ENCODE measurements around the gene PPP1R3C.

PPP1R3C gene

DNA sequence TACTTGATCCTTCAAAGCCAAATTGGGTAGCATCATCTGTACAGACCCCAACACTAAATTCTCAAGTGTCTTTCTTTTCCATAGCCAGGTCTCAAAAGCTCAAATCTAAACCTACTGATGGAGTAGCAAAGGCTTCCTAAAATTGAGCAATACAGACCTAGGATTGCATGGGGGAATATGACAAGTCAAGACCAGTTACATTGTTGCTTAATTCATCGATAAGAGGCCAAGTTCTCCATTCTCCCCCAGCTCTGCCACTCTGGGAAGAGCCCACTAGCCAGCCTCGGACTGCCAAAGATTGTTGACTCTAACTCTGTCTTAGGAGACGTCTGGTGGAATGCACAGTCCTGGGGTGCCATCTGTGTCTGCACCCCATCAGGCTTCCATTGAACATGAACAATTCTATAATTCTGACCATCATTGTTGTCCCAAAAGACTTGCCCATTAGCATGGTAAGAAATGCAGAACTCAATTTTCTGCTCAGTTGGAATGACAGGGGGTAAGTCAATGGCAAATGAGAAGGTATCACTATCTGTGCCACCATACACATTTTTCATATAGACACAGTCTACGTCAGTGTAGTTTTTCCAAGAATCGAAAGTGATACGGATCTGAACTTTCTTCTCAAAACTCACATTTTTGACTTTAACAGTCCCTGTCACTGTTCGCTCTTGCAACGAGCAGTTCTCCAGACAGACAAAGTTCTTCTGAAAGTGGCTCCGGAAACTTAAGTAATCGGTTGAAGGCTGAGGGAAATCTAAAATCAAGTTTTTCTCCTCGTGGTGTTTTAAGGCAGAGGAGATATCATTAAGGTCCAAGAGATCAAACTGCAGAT lies 2.9 kb downstream of the PPP1R3C start:
- TF ChIP-seq ZFX (IDR thresholded peaks at IDR 0.05; ENCODE audit: borderline replicate concordance) (no peak), CTCF (IDR thresholded peaks at IDR 0.05) (no peak)
- H3K27ac ChIP-seq = no peak overlapping the region

GRCh38 chr10:91628383-91628782 lies 4.5 kb downstream of the PPP1R3C start:
- no peak overlapping the region for H3K27ac ChIP-seq
- TF ChIP-seq ZFX (IDR thresholded peaks at IDR 0.05; ENCODE audit: borderline replicate concordance) (no peak), CTCF (IDR thresholded peaks at IDR 0.05) (no peak)

DNA sequence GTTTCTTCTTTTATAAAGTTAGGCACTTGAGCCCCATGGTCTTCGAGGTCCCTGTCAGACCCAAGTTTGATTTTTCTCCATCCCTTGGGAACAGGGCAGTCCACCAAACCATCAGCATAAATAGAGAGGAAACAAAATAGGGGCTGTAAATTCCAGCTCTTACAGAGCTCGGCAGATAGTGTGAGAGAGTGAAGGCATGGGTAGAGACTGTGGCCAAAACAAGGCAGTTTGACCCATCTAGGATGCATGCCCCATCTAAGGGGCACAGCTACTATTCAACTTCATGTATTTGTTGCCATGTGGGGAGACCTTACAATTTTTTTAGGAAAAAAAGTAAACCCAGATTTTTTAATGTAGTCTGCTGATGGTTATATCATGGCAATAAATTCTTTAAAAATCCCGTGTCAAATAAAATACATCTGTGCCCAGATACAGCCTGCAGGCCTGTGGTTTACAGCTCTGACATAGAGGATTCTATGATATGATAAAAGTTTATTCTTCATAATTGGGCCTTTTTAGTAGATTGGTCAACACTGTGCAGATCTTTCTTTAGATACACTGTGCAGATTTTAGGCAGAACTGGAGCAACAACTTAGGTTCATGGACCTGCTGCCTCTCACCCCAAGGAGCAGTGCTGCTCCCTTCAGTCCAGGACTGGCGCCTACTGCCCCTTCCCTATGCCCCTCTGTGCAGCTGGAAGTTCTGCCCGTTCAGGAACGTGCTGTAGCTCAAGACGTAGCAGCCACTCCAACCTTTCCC lies 5.3 kb downstream of the PPP1R3C start:
- TF ChIP-seq CTCF (IDR thresholded peaks at IDR 0.05) (no peak), ZFX (IDR thresholded peaks at IDR 0.05; ENCODE audit: borderline replicate concordance) (no peak)
- H3K27ac ChIP-seq = no peak overlapping the region

DNA sequence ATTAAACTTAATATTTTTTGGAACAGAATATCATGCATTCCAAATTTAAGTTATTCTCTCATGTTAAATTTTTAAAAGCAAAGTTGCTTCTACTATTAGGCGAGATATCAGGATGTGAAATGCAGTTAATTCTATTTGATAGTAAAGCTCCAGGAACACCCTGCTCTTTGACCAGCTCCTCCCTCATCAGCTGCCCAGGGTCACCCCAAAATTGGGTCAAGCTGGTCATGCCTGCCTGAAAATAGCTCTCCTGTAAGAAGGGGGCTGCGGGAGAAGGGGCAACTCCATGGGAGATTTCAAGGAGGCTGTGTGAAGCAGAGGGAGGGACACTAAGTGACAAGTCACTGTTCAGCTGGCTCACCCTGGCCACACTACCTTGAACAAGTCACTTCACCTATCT lies 5.9 kb downstream of the PPP1R3C start:
- no peak overlapping the region for H3K27ac ChIP-seq
- no peak for TF ChIP-seq CTCF (IDR thresholded peaks at IDR 0.05)
- no peak for TF ChIP-seq ZFX (IDR thresholded peaks at IDR 0.05; ENCODE audit: borderline replicate concordance)

GRCh38 chr10:91624633-91625032 lies 8.2 kb downstream of the PPP1R3C start:
- no peak overlapping the region for H3K27ac ChIP-seq
- TF ChIP-seq ZFX (IDR thresholded peaks at IDR 0.05; ENCODE audit: borderline replicate concordance) = no peak
- TF ChIP-seq CTCF (IDR thresholded peaks at IDR 0.05) = no peak

- no peak for TF ChIP-seq CTCF (IDR thresholded peaks at IDR 0.05)
- no peak for TF ChIP-seq ZFX (IDR thresholded peaks at IDR 0.05; ENCODE audit: borderline replicate concordance)
- no peak overlapping the region for H3K27ac ChIP-seq
Measured at GRCh38 chr10:91622601-91623000, 10.3 kb downstream of the PPP1R3C start.

All from 22Rv1 (cell line).